ENCODE results near the gene LRRC8D. TPM values are rescaled to one million over a fixed set of nuclear protein-coding genes. Genes with fewer than 3 reads are reported as not detected.

The LRRC8D gene
- polyA plus RNA-seq, 3 donors: 28.0 to 43.8 (median 42.9) TPM

- DNase-seq: no peak
- no peaks in the 10 kb centered on the region for H3K27me3 ChIP-seq (ENCODE audit: control insufficient read depth in 2 of 2, insufficient read depth in 2 of 2, low read length in 2 of 2)
- Mint-ChIP-seq H3K27me3 (ENCODE audit: low read depth in 3 of 3) (no peaks in the 10 kb centered on the region), H3K36me3 (peaks cover 28 to 42% of the 10 kb centered on the region in 2 donors), H3K9me3 (no peaks in the 10 kb centered on the region), H3K4me3 (no peak overlapping the region), H3K4me1 (peaks cover 34% of the 10 kb centered on the region), H3K27ac (peak overlapping the region in 3 of 7 donors; percentile 27 to 77 (median 52))
- H3K36me3 ChIP-seq (replicated peaks in 1 of 2; ENCODE audit: control insufficient read depth in 1 of 2, insufficient read depth in 2 of 2, low read length in 2 of 2): peaks cover 16 to 60% of the 10 kb centered on the region in 2 donors
- peaks cover 100% of the 10 kb centered on the region for H3K79me2 ChIP-seq (ENCODE audit: insufficient read depth, low read length)
- no peak overlapping the region for H3K4me2 ChIP-seq (replicated peaks; ENCODE audit: extremely low read depth, low read length, poor library complexity, severe bottlenecking)
- peak overlapping the region in 1 of 2 donors; percentile 43 for H3K27ac ChIP-seq (ENCODE audit: low read depth in 1 of 2, low read length in 2 of 2)
- no peak overlapping the region for H2AFZ ChIP-seq (ENCODE audit: insufficient read depth, low read depth, low read length, poor library complexity, severe bottlenecking)
- peaks cover 100% of the 10 kb centered on the region for H4K20me1 ChIP-seq (ENCODE audit: insufficient read depth, low read length)
- no peak for TF ChIP-seq CTCF (IDR thresholded peaks at IDR 0.05)
- H3K9me3 ChIP-seq (replicated peaks in 1 of 2; ENCODE audit: control insufficient read depth in 1 of 2, insufficient read depth in 1 of 2, low read length in 2 of 2): no peaks in the 10 kb centered on the region
- no peak overlapping the region for H3K9ac ChIP-seq (ENCODE audit: insufficient read depth, low read length, poor library complexity, severe bottlenecking)
- WGBS (ENCODE audit: insufficient coverage): no CpG with 5 or more reads among the region's 1 CpG
- H3K4me1 ChIP-seq (ENCODE audit: control insufficient read depth in 1 of 2, insufficient read depth in 2 of 2, low read length in 2 of 2): peaks cover 12 to 21% of the 10 kb centered on the region in 2 donors
- no peak overlapping the region for H3K4me3 ChIP-seq (replicated peaks in 1 of 3; ENCODE audit: low read depth in 2 of 3, low read length in 3 of 3)
- intact Hi-C loops (cut with micrococcal nuclease): no loop called here
Measured at GRCh38 chr1:89887713-89888112, 66.9 kb downstream of the LRRC8D start.

GRCh38 chr1:89888480-89889322 lies 67.9 kb downstream of the LRRC8D start:
- H3K4me3 ChIP-seq (replicated peaks in 1 of 3; ENCODE audit: low read depth in 2 of 3, low read length in 3 of 3): no peak overlapping the region
- H3K4me2 ChIP-seq (replicated peaks; ENCODE audit: extremely low read depth, low read length, poor library complexity, severe bottlenecking): no peak overlapping the region
- H3K27me3 ChIP-seq (ENCODE audit: control insufficient read depth in 2 of 2, insufficient read depth in 2 of 2, low read length in 2 of 2): no peaks in the 10 kb centered on the region
- H3K27me3 Mint-ChIP-seq (ENCODE audit: low read depth in 3 of 3): no peaks in the 10 kb centered on the region
- H3K4me1 ChIP-seq (ENCODE audit: control insufficient read depth in 1 of 2, insufficient read depth in 2 of 2, low read length in 2 of 2): peaks cover 12 to 21% of the 10 kb centered on the region in 2 donors
- H3K4me3 Mint-ChIP-seq: no peak overlapping the region
- no peak overlapping the region for H3K9ac ChIP-seq (ENCODE audit: insufficient read depth, low read length, poor library complexity, severe bottlenecking)
- peaks cover 13 to 50% of the 10 kb centered on the region in 2 donors for H3K36me3 ChIP-seq (replicated peaks in 1 of 2; ENCODE audit: control insufficient read depth in 1 of 2, insufficient read depth in 2 of 2, low read length in 2 of 2)
- H4K20me1 ChIP-seq (ENCODE audit: insufficient read depth, low read length): peaks cover 100% of the 10 kb centered on the region
- 100% methylated on average over 1 of the region's 5 CpGs for WGBS (ENCODE audit: insufficient coverage)
- no peaks in the 10 kb centered on the region for H3K9me3 Mint-ChIP-seq
- intact Hi-C loops (cut with micrococcal nuclease): no loop called here
- no peaks in the 10 kb centered on the region for H3K9me3 ChIP-seq (replicated peaks in 1 of 2; ENCODE audit: control insufficient read depth in 1 of 2, insufficient read depth in 1 of 2, low read length in 2 of 2)
- H3K27ac Mint-ChIP-seq: peak overlapping the region in 6 of 7 donors; percentile 27 to 75 (median 36)
- H3K36me3 Mint-ChIP-seq: peaks cover 25 to 33% of the 10 kb centered on the region in 2 donors
- no peak overlapping the region for H2AFZ ChIP-seq (ENCODE audit: insufficient read depth, low read depth, low read length, poor library complexity, severe bottlenecking)
- H3K27ac ChIP-seq (ENCODE audit: low read depth in 1 of 2, low read length in 2 of 2): peak overlapping the region in 1 of 2 donors; percentile 56
- no peak for DNase-seq
- no peak for TF ChIP-seq CTCF (IDR thresholded peaks at IDR 0.05)
- peaks cover 100% of the 10 kb centered on the region for H3K79me2 ChIP-seq (ENCODE audit: insufficient read depth, low read length)
- H3K4me1 Mint-ChIP-seq: peaks cover 35% of the 10 kb centered on the region
